HG03039 (cell line): ENCODE data around the gene PRPH.

ENCODE experiments used
- ATAC-seq: cut with Tn5 transposase; IDR thresholded peaks from one replicate; pipeline ENCODE4 v1.9.1; 2021; ENCODE audit warnings: mild to moderate bottlenecking, moderate library complexity; ENCODE audit not compliant: unreplicated experiment

PRPH gene

DNA sequence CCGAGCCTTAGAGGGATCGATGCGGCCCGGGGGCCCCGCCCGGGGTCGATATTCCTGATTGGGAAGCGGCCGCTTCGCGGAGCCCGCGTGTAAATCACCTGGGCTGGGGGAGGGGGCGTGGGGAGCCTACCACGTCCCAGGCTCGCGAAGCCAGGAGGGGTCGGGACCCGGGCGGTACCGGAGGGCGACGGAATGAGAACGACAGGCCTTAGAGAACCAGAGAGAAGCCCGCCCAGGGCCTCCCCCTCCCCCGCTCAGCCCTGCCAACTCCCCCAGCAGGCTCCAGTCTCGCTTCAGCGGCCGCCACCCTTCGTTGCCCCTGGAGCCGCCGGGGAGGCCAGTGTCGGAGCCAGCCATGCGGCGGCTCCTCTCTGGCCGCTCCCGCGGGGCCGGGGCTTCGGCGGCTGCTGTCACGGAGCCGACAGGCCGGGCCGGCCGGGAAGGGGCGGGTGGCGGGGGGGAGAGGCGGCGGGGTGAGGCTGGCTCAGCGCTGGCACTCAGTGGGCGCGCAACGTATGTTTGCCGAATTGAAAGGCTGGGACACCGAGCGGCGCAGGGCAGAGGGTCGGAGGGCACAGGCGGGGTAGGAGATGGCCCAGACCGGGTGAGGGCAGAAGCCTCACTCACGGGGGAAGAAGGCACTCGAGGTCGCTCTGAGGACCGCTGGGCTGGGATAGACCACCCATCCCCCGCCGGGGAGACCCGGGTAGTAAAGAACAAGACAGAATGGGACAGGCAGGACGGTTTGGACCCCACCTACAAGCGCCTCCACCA lies 50.3 kb downstream of the PRPH start:
- no peak for ATAC-seq

DNA sequence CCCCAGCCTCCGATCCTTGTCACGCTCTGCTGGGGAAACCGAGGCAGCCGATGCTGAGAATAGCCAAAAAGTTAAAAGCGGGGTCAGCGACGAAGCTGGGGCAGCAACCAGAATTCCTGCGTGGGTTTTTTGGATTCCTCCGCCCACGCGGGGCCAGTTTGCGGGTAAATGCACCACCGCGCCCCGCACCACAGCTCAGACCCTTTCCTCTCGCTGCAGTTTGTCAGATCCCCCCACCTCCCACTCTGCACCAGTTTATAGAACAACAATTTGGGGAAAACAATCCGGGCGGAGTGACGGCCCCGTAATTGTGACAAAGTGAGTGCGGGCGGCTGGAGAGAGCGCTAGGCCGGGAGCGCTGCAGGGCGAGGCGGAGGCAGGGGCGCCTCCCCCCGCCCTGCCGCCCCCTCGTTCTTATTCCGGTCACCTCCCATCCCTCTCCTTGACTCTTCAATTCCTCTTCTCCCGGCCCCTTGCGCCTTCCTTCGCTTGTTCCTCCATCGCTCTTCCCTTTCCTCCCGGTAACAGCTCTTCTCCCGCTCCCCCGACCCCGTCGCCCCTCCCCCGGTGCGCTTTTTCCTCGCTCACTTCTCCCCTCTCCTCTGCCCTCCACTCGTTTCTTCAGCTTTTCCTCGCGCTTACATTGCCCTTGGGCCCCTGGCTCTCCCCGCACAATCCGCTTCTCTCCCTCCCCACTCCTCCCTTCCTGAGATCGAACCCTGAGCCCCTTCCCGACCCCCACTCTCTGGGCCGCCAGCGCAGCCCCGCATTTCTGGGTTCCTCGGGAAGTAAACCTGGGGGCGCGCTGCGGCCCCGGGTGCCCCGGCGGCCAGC lies 51.1 kb downstream of the PRPH start:
- ATAC-seq = no peak

- no peak for ATAC-seq
These were observed 51.8 kb downstream of the PRPH start, which contains the start of gene DNAJC22 for GRCh38 chr12:49346659-49347310. TSS of gene DNAJC22 (plus strand) at chr12:49346888. CDS start at chr12:49348873, 1,985 bp downstream.

DNA sequence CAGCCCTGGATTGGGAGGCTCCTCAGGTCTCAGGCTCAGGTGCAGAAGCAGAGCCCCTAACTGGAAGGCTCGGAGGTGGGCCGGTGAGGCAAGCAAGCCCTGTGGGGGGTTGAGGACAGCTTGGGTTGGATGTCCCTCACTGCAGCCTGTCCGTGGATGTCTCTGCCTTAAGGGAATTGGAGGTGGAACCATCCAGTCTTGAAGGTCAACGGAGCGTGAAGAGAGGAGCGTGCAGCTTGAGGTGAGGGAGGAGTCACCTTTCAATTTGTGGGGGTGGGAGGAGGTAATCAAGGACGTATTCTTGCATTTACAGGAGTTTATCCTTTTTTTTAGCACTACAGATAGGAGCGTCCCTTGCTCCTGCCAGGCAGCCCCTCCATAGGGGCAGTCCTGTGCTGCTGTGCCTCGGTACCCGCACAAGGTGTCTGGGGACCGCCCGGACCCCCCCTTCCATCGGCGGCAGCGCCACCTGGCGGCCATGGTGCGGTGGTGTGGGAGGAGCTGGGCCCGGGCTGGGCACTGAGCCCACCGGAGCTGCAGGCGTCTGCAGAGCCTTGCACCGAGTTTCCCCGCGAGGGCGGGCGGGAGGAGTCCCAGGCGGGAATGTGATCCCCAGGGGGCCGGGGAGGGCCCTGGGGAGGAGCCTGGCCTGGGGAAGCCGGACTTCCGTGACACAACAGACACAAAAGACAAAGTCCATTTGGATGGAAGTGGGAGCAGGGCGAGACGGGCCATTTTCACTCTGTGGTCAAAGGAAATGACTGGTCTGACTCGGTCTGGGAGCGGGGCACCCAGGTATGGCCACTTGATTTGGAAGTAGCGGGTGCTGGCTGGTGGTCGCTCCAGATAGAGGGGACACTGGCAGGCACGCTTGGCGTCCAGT lies 52.6 kb downstream of the PRPH start:
- ATAC-seq = no peak
